ENCODE data around the gene MGLL.

The MGLL gene

DNA sequence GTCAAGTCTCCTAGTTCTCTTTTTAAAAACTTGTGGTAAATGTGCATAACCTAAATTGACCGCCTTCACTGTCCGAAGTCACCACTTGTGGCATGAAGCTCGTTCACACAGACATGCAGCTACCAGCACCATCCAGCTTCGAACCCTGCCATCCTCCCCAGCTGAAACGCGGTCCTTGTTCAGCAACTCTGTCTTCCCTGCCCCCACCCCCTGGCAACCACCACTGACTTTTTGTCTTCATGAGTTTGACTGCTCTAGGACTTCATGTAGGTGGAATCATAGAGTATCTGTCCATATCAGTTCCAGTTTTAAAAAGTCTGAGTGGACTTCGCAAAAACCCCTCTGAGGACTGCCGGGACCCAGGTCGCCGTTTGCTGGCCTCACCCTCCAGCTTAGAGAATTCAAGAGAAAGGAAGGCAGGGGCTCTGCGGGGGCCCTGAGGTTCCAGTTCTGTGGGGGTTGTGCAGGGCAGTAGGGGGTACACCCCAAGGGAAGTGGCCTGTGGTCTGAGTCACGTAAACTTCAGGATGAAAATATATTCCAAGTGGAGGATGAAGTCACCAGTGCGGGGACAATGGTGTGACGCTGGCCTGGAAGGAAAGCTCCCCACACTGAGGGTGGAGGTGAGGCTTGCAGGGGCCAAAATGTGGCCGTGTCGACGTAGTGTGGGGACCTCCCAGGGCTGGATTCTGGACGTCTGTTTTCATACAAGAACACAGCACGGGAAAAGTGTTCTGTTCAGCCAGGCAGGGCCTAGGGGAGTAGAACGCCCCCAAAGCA is 82.0 kb downstream of the MGLL start:
- ChIA-PET POLR2A (ENCODE audit: low non-redundant PET) (no interaction called here), CTCF (interaction anchor here (0.8 kb wide), 1 partner anchor 49 kb away, joined by 3 read pairs; no protein-coding TSS in a partner anchor)
- peak overlapping the region; percentile 5; the same call in 1 of the 2 replicates for H3K27ac ChIP-seq
- DNase-seq (ENCODE audit: low spot score): no peak
- TF ChIP-seq, protein P1, sequence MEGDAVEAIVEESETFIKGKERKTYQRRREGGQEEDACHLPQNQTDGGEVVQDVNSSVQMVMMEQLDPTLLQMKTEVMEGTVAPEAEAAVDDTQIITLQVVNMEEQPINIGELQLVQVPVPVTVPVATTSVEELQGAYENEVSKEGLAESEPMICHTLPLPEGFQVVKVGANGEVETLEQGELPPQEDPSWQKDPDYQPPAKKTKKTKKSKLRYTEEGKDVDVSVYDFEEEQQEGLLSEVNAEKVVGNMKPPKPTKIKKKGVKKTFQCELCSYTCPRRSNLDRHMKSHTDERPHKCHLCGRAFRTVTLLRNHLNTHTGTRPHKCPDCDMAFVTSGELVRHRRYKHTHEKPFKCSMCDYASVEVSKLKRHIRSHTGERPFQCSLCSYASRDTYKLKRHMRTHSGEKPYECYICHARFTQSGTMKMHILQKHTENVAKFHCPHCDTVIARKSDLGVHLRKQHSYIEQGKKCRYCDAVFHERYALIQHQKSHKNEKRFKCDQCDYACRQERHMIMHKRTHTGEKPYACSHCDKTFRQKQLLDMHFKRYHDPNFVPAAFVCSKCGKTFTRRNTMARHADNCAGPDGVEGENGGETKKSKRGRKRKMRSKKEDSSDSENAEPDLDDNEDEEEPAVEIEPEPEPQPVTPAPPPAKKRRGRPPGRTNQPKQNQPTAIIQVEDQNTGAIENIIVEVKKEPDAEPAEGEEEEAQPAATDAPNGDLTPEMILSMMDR (conservative IDR thresholded peaks at IDR 0.05; ENCODE audit: low read depth): no peak

DNA sequence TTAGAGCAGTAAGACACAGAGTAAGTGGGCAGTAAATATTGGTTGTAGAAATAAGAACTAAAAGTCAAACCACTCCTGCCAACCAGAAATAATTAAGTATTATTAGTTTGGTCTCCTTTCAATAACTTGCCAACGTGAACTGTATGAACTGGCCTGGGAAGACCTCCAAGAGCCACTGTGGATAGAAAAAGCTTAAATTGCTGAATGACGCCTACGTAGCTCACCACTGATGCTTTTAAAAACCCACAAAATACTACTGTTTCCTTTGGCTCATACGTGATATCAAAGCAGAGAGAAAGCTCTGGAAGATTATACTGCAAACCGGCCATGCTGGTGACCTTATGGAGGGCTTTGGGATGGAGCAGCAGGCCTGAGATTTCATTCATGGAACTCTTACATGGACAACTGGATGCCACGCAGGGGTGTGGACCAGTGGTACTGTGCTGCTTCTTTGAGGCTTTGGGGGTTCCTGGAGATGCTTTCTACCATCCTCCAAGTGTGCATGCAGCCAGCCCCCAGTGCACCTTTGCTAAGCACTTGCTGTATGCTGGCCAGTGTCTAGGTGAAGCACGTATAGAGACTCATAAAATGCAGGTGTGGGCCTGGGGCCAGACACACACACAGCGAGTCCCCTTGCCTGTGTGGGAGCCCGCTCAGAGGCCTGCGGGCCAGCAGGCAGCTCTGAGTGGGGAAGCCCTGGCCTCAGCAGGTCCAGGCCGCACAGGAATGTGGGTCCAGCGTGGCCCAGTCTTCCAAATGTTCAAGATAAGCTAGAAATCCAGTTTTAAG is 82.8 kb downstream of the MGLL start:
- CTCF ChIA-PET: interaction anchor here (0.8 kb wide), 1 partner anchor 48 kb away, joined by 3 read pairs; no protein-coding TSS in a partner anchor
- H3K27ac ChIP-seq: no peak overlapping the region
- DNase-seq (ENCODE audit: low spot score): no peak
- POLR2A ChIA-PET (ENCODE audit: low non-redundant PET): no interaction called here
- TF ChIP-seq, protein P1 (conservative IDR thresholded peaks at IDR 0.05; ENCODE audit: low read depth): no peak

DNA sequence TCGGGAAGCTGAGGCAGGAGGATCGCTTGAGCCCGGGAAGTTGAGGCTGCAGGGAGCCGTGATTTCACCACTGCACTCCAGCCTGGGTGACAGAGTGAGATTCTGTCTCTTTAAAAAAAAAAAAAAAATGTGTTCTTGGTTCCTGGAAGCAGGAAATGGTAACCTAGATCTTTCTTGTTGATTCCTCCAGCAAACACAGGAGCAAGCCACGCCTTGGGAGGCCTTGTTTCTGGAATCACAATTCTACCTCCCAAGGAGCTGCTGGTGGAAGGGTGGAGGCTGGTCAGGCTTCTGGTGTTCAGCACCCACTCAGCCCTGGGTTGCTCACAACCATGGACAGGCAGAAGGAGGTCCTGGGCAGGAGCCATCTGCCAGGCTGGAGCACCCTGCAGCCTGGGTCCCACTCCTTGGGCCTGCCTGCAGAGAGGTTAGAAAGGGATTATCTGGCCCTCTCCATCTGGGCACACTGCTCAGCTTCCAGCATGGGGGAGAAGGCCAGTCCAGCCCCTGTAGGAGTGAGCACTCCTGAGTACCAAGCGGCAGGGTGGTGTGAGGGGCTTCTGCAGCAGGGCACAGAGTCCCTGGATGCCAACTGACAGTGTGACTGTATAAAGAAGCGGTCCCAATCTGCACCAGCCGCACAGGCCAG is 84.0 kb downstream of the MGLL start:
- TF ChIP-seq, protein P1 (conservative IDR thresholded peaks at IDR 0.05; ENCODE audit: low read depth): no peak
- POLR2A ChIA-PET (ENCODE audit: low non-redundant PET): no interaction called here
- CTCF ChIA-PET: interaction anchor here (0.8 kb wide), 1 partner anchor 9 kb away, joined by 4 read pairs; no protein-coding TSS in a partner anchor
- peak overlapping the region; percentile 69 for H3K27ac ChIP-seq
- no peak for DNase-seq (ENCODE audit: low spot score)

DNA sequence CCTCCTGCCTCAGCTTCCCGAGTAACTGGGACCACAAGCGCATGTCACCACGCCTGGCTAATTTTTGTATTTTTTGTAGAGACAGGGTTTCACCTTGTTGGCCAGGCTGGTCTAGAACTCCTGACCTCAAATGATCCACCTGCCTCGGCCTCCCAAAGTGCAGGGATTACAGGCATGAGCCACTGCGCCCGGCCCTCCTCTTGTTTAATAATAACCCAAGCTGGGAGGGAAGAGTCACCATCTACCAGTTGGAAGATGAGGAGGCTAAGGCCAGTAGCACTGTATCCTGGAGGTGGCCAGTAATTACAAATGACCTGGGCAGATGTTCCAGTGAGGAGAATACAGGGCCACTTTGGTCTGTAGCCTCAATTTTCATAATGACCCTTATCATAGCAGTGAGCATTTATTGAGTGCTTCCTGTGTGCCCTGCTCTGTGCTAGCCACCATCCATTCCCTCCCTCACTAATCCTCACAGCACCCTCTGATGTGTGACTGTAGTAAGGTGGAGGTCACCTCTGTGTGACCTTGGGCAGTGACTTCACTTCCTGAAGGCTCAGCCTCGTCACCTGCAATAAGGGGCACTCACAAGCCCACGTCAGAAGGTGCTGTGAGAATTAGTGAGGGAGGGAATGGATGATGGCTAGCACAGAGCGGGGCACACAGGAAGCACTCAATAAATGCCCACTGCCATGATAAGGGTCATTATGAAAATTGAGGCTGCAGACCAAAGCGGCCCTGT is 85.3 kb downstream of the MGLL start:
- TF ChIP-seq, protein P1 (conservative IDR thresholded peaks at IDR 0.05; ENCODE audit: low read depth): no peak
- ChIA-PET CTCF (interaction anchor here (1.0 kb wide), 1 partner anchor 41 kb away, joined by 3 read pairs; no protein-coding TSS in a partner anchor), POLR2A (ENCODE audit: low non-redundant PET) (no interaction called here)
- H3K27ac ChIP-seq: peak overlapping the region; percentile 69
- no peak for DNase-seq (ENCODE audit: low spot score)

DNA sequence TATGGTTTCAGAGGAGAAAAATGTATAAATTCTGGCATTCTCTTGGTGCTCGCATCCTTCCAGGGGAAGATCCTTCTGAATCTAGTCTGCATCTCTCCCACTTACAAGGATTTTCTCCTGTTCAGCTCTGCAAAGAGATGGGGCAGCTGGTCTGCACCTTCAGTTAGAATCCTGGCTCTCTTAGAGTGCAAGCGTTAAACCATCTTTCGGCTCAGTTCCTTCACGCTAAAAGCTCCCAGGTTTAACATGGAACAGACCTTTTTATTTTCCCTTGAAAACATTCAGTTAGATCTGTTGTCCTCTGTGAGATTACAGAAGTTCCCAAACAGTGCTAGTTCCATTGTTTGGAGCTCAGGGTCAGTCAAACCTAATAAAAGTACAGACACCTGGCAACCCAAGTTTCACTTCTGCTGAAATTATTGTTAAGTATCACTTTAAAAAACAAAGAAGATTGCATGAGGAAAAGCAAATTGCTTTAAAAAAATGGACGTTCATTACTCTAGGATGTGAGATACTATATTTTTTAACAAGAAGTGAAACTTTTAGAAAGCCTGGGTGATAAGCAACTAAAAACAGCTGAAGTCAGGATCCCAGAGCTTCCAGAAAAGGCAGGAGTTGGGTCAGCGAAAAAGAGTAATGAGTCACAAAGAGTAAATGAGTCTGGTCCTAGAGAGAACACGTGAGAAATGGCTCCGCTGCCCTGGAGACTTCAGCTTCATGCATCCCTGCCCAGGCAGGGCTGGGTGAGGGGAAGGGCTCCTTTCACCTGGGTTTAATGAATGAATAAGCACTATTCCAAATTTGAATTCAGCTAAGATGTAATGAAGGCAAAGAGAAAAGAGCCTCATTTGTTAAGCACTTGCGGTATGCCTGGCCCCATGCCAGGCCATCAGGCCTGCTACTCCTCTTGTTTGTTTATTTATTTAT is 86.3 kb downstream of the MGLL start:
- POLR2A ChIA-PET (ENCODE audit: low non-redundant PET): no interaction called here
- CTCF ChIA-PET: interaction anchor here (0.5 to 1.0 kb wide), 4 partner anchors 40 to 1058 kb away, joined by 3 read pairs; no protein-coding TSS in a partner anchor
- peak overlapping the region; percentile 34 for H3K27ac ChIP-seq

More for the DNA sequence above, 86.3 kb downstream of the MGLL start:
- TF ChIP-seq, protein P1 (conservative IDR thresholded peaks at IDR 0.05; ENCODE audit: low read depth): no peak
- DNase-seq (ENCODE audit: low spot score): peak; percentile 46

Measured in RWPE1 (cell line).